Astrocyte (in vitro differentiated cells and primary cell): ENCODE data around the gene LRRC8D. TPM values are rescaled to one million over a fixed set of nuclear protein-coding genes. Genes with fewer than 3 reads are reported as not detected.

Source experiments
- DNase-seq: peaks from one replicate; pipeline ENCODE4 v3.0.0-alpha.2; 2010; ENCODE audit warnings: low read depth
- FAIRE-seq: peaks from 2 replicates; lab custom pipeline; 2011; peaks lifted over from hg19 to GRCh38; lab: Jason Lieb, UNC
- H2AFZ ChIP-seq: 2 replicates; pipeline ENCODE4 v1.6.0; 2012; ENCODE audit warnings: low read depth, low read length, inconsistent platforms
- H3K27ac ChIP-seq: 2 replicates; pipeline ENCODE4 v1.5.1; 2011; ENCODE audit warnings: low read depth, low read length, inconsistent platforms
- H3K27me3 ChIP-seq: 2 replicates; pipeline ENCODE4 v1.6.0; 2011; ENCODE audit warnings: low read length, inconsistent platforms; ENCODE audit not compliant: insufficient read depth
- H3K36me3 ChIP-seq: 2 replicates; pipeline ENCODE4 v1.5.1; 2011; ENCODE audit warnings: low read length, inconsistent platforms; ENCODE audit not compliant: insufficient read depth
- H3K4me1 ChIP-seq: 2 replicates; pipeline ENCODE4 v1.5.1; 2011; ENCODE audit warnings: low read length, inconsistent platforms; ENCODE audit not compliant: insufficient read depth
- H3K4me2 ChIP-seq: 2 replicates; pipeline ENCODE4 v1.6.0; 2012; ENCODE audit warnings: low read length, inconsistent platforms
- H3K4me3 ChIP-seq: 2 replicates; pipeline ENCODE4 v1.5.1; 2011; ENCODE audit warnings: low read depth, mild to moderate bottlenecking, low read length, inconsistent platforms; ENCODE audit not compliant: insufficient read depth
- H3K79me2 ChIP-seq: 2 replicates; pipeline ENCODE4 v1.6.0; 2012; ENCODE audit warnings: mild to moderate bottlenecking, low read length, inconsistent platforms; ENCODE audit not compliant: insufficient read depth
- H3K9ac ChIP-seq: 2 replicates; pipeline ENCODE4 v1.6.0; 2012; ENCODE audit warnings: mild to moderate bottlenecking, low read length, inconsistent platforms
- H3K9me3 ChIP-seq: 2 replicates; pipeline ENCODE4 v1.5.1; 2012; ENCODE audit warnings: low read depth, mild to moderate bottlenecking, low read length, inconsistent platforms; ENCODE audit not compliant: insufficient read depth
- H4K20me1 ChIP-seq: 2 replicates; pipeline ENCODE4 v1.6.0; 2012; ENCODE audit warnings: low read length, inconsistent platforms; ENCODE audit not compliant: insufficient read depth
- H3K27ac Mint-ChIP-seq: one replicate; pipeline ENCODE4 v1.8.0; 2021; ENCODE audit warnings: mild to moderate bottlenecking, mixed read lengths; ENCODE audit not compliant: unreplicated experiment
- H3K27me3 Mint-ChIP-seq: one replicate; pipeline ENCODE4 v1.8.0; 2021; ENCODE audit warnings: low read depth, mixed read lengths; ENCODE audit not compliant: unreplicated experiment
- H3K36me3 Mint-ChIP-seq: one replicate; pipeline ENCODE4 v1.8.0; 2021; ENCODE audit warnings: low read depth, mixed read lengths; ENCODE audit not compliant: unreplicated experiment
- H3K4me1 Mint-ChIP-seq: one replicate; pipeline ENCODE4 v1.8.0; 2021; ENCODE audit warnings: low read depth, mixed read lengths; ENCODE audit not compliant: unreplicated experiment
- H3K4me3 Mint-ChIP-seq: one replicate; pipeline ENCODE4 v1.8.0; 2021; ENCODE audit warnings: mild to moderate bottlenecking, moderate library complexity, mixed read lengths; ENCODE audit not compliant: unreplicated experiment
- H3K9me3 Mint-ChIP-seq: one replicate; pipeline ENCODE4 v1.8.0; 2021; ENCODE audit warnings: mild to moderate bottlenecking, mixed read lengths; ENCODE audit not compliant: unreplicated experiment
- CTCF ChIP-seq: IDR thresholded peaks from 2 replicates; pipeline ENCODE4 v1.5.1; 2011; ENCODE audit warnings: low read depth, mild to moderate bottlenecking, inconsistent platforms, low read length, moderate library complexity; ENCODE audit not compliant: insufficient read depth
- EZH2 ChIP-seq: IDR thresholded peaks from 2 replicates; pipeline ENCODE4 v1.6.1; 2012; ENCODE audit warnings: mild to moderate bottlenecking, low read length, inconsistent platforms; ENCODE audit not compliant: insufficient read depth
- total RNA-seq: library from RNA; stranded (reverse); gene quantifications from 2 replicates; pipeline ENCODE4 v1.2.1, GENCODE V29; 2021

Gene LRRC8D
- total RNA-seq, 1 donor from 2014 or later = 36.9 TPM

DNA sequence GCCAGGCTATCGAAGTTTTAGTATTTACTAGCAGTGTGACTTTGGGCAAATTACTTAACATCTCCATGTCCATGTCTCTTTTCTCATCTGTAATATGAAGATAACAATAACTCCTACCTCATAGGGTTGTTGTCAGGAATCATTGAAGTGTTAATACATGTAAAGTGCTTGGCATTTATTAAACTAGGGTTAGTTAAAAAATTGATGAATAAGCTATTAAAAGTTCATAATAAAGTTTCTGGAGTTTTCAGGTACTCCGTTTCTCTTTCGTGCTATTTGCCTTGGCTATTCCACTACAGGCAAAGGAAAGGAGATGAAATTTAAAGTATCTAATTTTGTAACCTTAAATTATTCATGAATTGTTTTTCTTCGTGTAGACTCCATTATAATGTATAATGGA lies 16.7 kb downstream of the LRRC8D start:
- Histone ChIP-seq H3K27me3 (no peaks in the 10 kb centered on the region), H3K9ac (no peak overlapping the region), H4K20me1 (no peaks in the 10 kb centered on the region), H3K4me2 (no peak overlapping the region), H2AFZ (no peak overlapping the region), H3K4me3 (no peak overlapping the region), H3K79me2 (no peaks in the 10 kb centered on the region), H3K27ac (no peak overlapping the region), H3K36me3 (no peaks in the 10 kb centered on the region), H3K9me3 (no peaks in the 10 kb centered on the region), H3K4me1 (no peaks in the 10 kb centered on the region)
- TF ChIP-seq CTCF (no peak), EZH2 (no peak)
- Mint-ChIP-seq H3K9me3 (no peaks in the 10 kb centered on the region), H3K27ac (no peak overlapping the region), H3K4me3 (no peak overlapping the region), H3K36me3 (no peaks in the 10 kb centered on the region), H3K27me3 (no peaks in the 10 kb centered on the region), H3K4me1 (peaks cover 30% of the 10 kb centered on the region)
- DNase-seq (no peak), FAIRE-seq (no peak)

GRCh38 chr1:89839516-89839915 lies 18.7 kb downstream of the LRRC8D start:
- Mint-ChIP-seq H3K36me3 (no peaks in the 10 kb centered on the region), H3K9me3 (no peaks in the 10 kb centered on the region), H3K4me1 (peaks cover 16% of the 10 kb centered on the region), H3K27ac (no peak overlapping the region), H3K4me3 (no peak overlapping the region), H3K27me3 (no peaks in the 10 kb centered on the region)
- Histone ChIP-seq H3K9ac (no peak overlapping the region), H3K9me3 (no peaks in the 10 kb centered on the region), H3K4me2 (no peak overlapping the region), H3K27me3 (no peaks in the 10 kb centered on the region), H3K27ac (no peak overlapping the region), H3K36me3 (no peaks in the 10 kb centered on the region), H3K4me1 (peaks cover 11% of the 10 kb centered on the region), H4K20me1 (no peaks in the 10 kb centered on the region), H2AFZ (no peak overlapping the region), H3K4me3 (no peak overlapping the region), H3K79me2 (peaks cover 12% of the 10 kb centered on the region)
- FAIRE-seq = no peak
- DNase-seq = no peak
- TF ChIP-seq EZH2 (no peak), CTCF (no peak)

- no peak for DNase-seq
- TF ChIP-seq EZH2 (no peak), CTCF (no peak)
- Histone ChIP-seq H3K9ac (no peak overlapping the region), H3K4me3 (no peak overlapping the region), H4K20me1 (no peaks in the 10 kb centered on the region), H3K27ac (no peak overlapping the region), H2AFZ (no peak overlapping the region), H3K4me2 (no peak overlapping the region), H3K4me1 (peaks cover 15% of the 10 kb centered on the region), H3K27me3 (no peaks in the 10 kb centered on the region), H3K9me3 (no peaks in the 10 kb centered on the region), H3K36me3 (no peaks in the 10 kb centered on the region), H3K79me2 (peaks cover 20% of the 10 kb centered on the region)
- Mint-ChIP-seq H3K4me3 (no peak overlapping the region), H3K36me3 (no peaks in the 10 kb centered on the region), H3K27ac (no peak overlapping the region), H3K9me3 (no peaks in the 10 kb centered on the region), H3K27me3 (no peaks in the 10 kb centered on the region), H3K4me1 (peaks cover 14% of the 10 kb centered on the region)
- no peak for FAIRE-seq
Observed at GRCh38 chr1:89841507-89841906, 20.7 kb downstream of the LRRC8D start.
